SU-DHL-6 (cell line): Measurements from ENCODE around the gene NACAD.

Experiments used
- CTCF ChIP-seq: fragments of 200-600 bp; sonication (generic); IDR thresholded peaks from one replicate; pipeline ENCODE4 v1.5.1; 2017; ENCODE audit warnings: antibody characterized with exemption, mild to moderate bottlenecking, low read length, moderate library complexity; ENCODE audit not compliant: insufficient read depth, poor library complexity, severe bottlenecking
- EZH2phosphoT487 ChIP-seq: fragments of 200-600 bp; sonication (generic), shearing (Covaris generic); conservative IDR thresholded peaks from 2 replicates; pipeline ENCODE4 v1.6.1; 2018; ENCODE audit warnings: mild to moderate bottlenecking, antibody characterized with exemption, low read length, moderate library complexity, mixed read lengths

GRCh38 chr7:45114926-45115325, 26.2 kb upstream of the NACAD start:
- TF ChIP-seq CTCF (no peak), EZH2phosphoT487 (no peak)
